ENCODE measurements around the gene CCP110.
A peak's percentile ranks its signal among the peaks of the same experiment; 100 is the strongest.

The CCP110 gene

DNA sequence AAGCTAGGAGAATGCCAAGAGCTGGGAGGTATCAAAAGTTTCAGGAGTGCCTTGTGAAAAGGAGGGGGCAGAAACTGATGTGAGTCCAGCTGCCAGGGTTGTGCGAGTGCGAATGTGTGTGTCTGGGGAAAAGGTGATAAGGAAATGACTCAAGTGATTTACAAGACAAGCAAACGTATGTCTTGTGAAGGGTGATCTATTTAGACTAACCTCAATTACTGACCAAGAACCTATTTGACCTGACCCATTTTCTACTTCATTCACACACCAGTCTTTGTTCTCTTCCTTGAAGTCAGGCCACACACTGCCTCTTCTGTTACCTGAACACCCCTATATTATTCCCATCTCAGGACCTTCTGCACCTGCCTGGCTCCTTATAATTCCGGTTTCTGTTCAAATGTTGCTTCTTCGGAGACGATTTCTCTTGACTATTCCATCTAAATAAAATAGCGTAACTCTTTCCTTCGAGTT lies 2.8 kb upstream of the CCP110 start:
- peak; percentile 20 to 28 for DNase-seq (ENCODE audit: low spot score in 2 of 2)
- peaks cover 39% of the 10 kb centered on the region for H3K4me1 ChIP-seq
- H3K9me3 ChIP-seq = no peaks in the 10 kb centered on the region
- peak overlapping the region; percentile 84 for H3K4me3 ChIP-seq
- peaks cover 25% of the 10 kb centered on the region for H3K36me3 ChIP-seq (replicated peaks)
- in situ Hi-C loops (cut with MboI; ENCODE audit: low sequenced_read_pairs) = loop anchor here (10.0 to 25.0 kb wide), 2 partner anchors 436 to 709 kb away; partner anchors contain the start of gene ARL6IP1
- H3K27me3 ChIP-seq (ENCODE audit: low read depth) = no peaks in the 10 kb centered on the region

DNA sequence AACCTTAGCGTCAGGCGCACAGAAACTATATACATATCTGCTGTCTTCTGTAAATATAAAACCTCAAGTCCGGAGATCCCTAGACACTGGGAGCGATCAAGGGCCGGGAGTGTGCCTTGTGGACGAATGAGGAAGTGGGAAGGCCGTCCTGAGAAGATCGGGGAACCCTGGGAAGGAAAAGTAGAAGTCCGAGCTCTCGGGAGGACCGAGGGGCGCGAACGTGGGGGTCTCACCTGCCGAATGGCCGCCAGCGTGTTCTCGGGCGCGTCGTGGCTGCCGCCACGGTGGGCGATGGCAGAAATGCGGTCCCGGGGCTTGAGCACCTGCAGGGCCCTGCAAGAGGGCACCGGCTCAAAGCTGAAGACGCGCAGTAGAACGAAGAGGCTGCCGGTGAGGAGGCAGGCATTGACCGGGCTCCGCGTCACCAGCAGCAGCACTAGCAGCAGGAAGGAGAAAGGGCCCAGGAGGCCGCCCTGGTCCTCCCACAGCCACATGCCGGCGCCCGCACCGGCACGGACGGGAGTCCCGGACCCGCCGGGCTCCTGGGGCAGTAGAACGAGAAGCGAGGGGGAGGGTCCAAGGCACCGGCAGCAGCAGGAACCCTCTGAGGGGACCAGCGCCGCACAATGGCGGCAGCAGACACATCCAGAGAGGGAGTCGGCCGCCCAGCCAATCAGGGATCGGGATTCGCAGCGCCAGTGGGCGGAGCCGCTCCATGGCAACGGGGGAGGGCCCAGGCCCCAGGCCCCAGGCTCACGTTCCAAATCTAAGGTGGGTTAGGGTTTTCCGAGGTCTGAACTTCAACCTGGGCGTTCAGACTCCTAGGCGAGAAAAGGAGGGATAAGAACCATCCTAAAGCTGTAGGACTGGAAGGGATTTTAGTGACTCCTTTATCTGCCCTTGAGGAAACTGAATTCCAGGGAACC lies 2.0 kb upstream of the CCP110 start, which contains the start of gene GDE1:
Gene GDE1 (minus strand): TSS at position 628 of the 926 bp plus-strand sequence. CDS start 134 bp downstream, at position 494.
- DNase-seq (ENCODE audit: low spot score in 2 of 2) = peak; percentile 92 to 97
- H3K36me3 ChIP-seq (replicated peaks) = peaks cover 17% of the 10 kb centered on the region
- peak within 1 kb of the TSS; percentile 84 for H3K4me3 ChIP-seq
- peaks cover 48% of the 10 kb centered on the region for H3K4me1 ChIP-seq
- no peaks in the 10 kb centered on the region for H3K27me3 ChIP-seq (ENCODE audit: low read depth)
- no peaks in the 10 kb centered on the region for H3K9me3 ChIP-seq
- in situ Hi-C loops (cut with MboI; ENCODE audit: low sequenced_read_pairs) = loop anchor here (10.0 to 25.0 kb wide), 2 partner anchors 437 to 709 kb away; partner anchors contain the start of gene ARL6IP1

GRCh38 chr16:19522397-19522732 lies 1.4 kb upstream of the CCP110 start:
- Histone ChIP-seq H3K27me3 (ENCODE audit: low read depth) (no peaks in the 10 kb centered on the region), H3K36me3 (replicated peaks) (peaks cover 10% of the 10 kb centered on the region), H3K4me1 (peaks cover 51% of the 10 kb centered on the region), H3K9me3 (no peaks in the 10 kb centered on the region), H3K4me3 (peak overlapping the region; percentile 84)
- DNase-seq (ENCODE audit: low spot score in 2 of 2) = no peak
- in situ Hi-C loops (cut with MboI; ENCODE audit: low sequenced_read_pairs) = loop anchor here (10.0 to 25.0 kb wide), 2 partner anchors 438 to 710 kb away; partner anchors contain the start of gene ARL6IP1

- Histone ChIP-seq H3K36me3 (replicated peaks) (peaks cover 12% of the 10 kb centered on the region), H3K27me3 (ENCODE audit: low read depth) (no peaks in the 10 kb centered on the region), H3K4me3 (no peak overlapping the region), H3K4me1 (peaks cover 55% of the 10 kb centered on the region), H3K9me3 (no peaks in the 10 kb centered on the region)
- DNase-seq (ENCODE audit: low spot score in 2 of 2) = no peak
- in situ Hi-C loops (cut with MboI; ENCODE audit: low sequenced_read_pairs) = loop anchor here (10.0 to 25.0 kb wide), 2 partner anchors 438 to 710 kb away; partner anchors contain the start of gene ARL6IP1
Measured at GRCh38 chr16:19522760-19523159, 982 bp upstream of the CCP110 start.

GRCh38 chr16:19523184-19523558 lies 571 bp upstream of the CCP110 start:
- H3K4me1 ChIP-seq = peaks cover 57% of the 10 kb centered on the region
- H3K36me3 ChIP-seq (replicated peaks) = peaks cover 16% of the 10 kb centered on the region
- H3K9me3 ChIP-seq = no peaks in the 10 kb centered on the region
- H3K27me3 ChIP-seq (ENCODE audit: low read depth) = no peaks in the 10 kb centered on the region
- no peak for DNase-seq (ENCODE audit: low spot score in 2 of 2)
- in situ Hi-C loops (cut with MboI; ENCODE audit: low sequenced_read_pairs) = loop anchor here (10.0 to 25.0 kb wide), 2 partner anchors 438 to 711 kb away; partner anchors contain the start of gene ARL6IP1
- H3K4me3 ChIP-seq = peak overlapping the region; percentile 94

GRCh38 chr16:19524356-19524615 lies 544 bp downstream of the CCP110 start:
- no peaks in the 10 kb centered on the region for H3K9me3 ChIP-seq
- in situ Hi-C loops (cut with MboI; ENCODE audit: low sequenced_read_pairs) = loop anchor here (10.0 to 25.0 kb wide), 2 partner anchors 439 to 712 kb away; partner anchors contain the start of gene ARL6IP1
- H3K36me3 ChIP-seq (replicated peaks) = peaks cover 26% of the 10 kb centered on the region
- no peaks in the 10 kb centered on the region for H3K27me3 ChIP-seq (ENCODE audit: low read depth)
- peaks cover 47% of the 10 kb centered on the region for H3K4me1 ChIP-seq
- peak overlapping the region; percentile 94 for H3K4me3 ChIP-seq
- no peak for DNase-seq (ENCODE audit: low spot score in 2 of 2)

- peak; percentile 19 to 24 for DNase-seq (ENCODE audit: low spot score in 2 of 2)
- H3K4me3 ChIP-seq = peak overlapping the region; percentile 94
- in situ Hi-C loops (cut with MboI; ENCODE audit: low sequenced_read_pairs) = loop anchor here (10.0 to 25.0 kb wide), 2 partner anchors 440 to 712 kb away; partner anchors contain the start of gene ARL6IP1
- no peaks in the 10 kb centered on the region for H3K9me3 ChIP-seq
- no peaks in the 10 kb centered on the region for H3K27me3 ChIP-seq (ENCODE audit: low read depth)
- H3K4me1 ChIP-seq = peaks cover 45% of the 10 kb centered on the region
- peaks cover 23% of the 10 kb centered on the region for H3K36me3 ChIP-seq (replicated peaks)
Measured at GRCh38 chr16:19524616-19525384, 1.1 kb downstream of the CCP110 start.

GRCh38 chr16:19525385-19525723 lies 1.6 kb downstream of the CCP110 start:
- no peaks in the 10 kb centered on the region for H3K27me3 ChIP-seq (ENCODE audit: low read depth)
- peaks cover 40% of the 10 kb centered on the region for H3K4me1 ChIP-seq
- no peaks in the 10 kb centered on the region for H3K9me3 ChIP-seq
- H3K36me3 ChIP-seq (replicated peaks) = peaks cover 21% of the 10 kb centered on the region
- peak overlapping the region; percentile 94 for H3K4me3 ChIP-seq
- DNase-seq (ENCODE audit: low spot score in 2 of 2) = no peak
- in situ Hi-C loops (cut with MboI; ENCODE audit: low sequenced_read_pairs) = loop anchor here (10.0 kb wide), 1 partner anchor 441 kb away; no protein-coding TSS in a partner anchor

DNA sequence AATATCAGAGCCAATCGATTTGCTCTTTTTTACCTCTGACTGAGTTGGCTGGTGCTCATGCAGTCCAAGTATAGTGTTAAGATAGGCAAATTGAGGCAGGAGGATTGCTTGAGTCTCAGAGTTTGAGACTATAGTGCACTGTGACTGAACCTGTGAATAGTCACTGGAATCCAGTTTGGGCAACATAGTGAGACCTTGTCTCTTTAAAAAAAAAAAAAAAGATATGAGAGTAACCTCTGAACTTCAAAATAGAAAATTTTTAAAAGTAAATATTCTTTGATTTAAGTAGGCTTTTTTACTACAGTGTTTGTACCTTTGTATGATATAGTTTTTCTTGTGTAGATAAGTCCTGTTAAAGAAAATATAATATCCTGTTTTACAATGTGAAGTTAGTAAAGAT lies 3.4 kb downstream of the CCP110 start:
- no peak for DNase-seq (ENCODE audit: low spot score in 2 of 2)
- Histone ChIP-seq H3K27me3 (ENCODE audit: low read depth) (no peaks in the 10 kb centered on the region), H3K4me3 (no peak overlapping the region), H3K36me3 (replicated peaks) (peaks cover 26% of the 10 kb centered on the region), H3K4me1 (peaks cover 34% of the 10 kb centered on the region), H3K9me3 (no peaks in the 10 kb centered on the region)
- in situ Hi-C loops (cut with MboI; ENCODE audit: low sequenced_read_pairs) = loop anchor here (10.0 kb wide), 1 partner anchor 442 kb away; no protein-coding TSS in a partner anchor

DNA sequence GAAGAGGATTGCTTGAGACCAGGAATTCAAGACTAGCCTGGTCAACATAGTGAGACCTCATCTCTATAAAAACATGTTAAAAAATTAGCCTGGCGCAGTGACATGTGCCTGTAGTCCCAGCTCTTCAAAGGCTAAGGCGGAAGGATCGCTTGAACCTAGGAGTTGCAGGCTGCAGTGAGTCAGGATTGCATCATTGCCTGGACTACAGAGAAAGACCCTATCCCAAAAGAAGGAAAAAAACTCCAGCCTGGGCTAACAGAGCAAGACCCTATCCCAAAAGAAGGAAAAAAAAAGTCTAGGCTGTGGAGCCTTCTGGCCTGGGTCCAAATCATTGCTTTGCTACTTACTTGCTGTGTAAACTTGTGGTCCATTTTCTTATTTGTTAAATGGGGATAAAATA lies 4.9 kb downstream of the CCP110 start:
- in situ Hi-C loops (cut with MboI; ENCODE audit: low sequenced_read_pairs) = loop anchor here (10.0 kb wide), 1 partner anchor 444 kb away; no protein-coding TSS in a partner anchor
- H3K36me3 ChIP-seq (replicated peaks) = peaks cover 34% of the 10 kb centered on the region
- H3K27me3 ChIP-seq (ENCODE audit: low read depth) = no peaks in the 10 kb centered on the region
- H3K4me3 ChIP-seq = no peak overlapping the region
- no peaks in the 10 kb centered on the region for H3K9me3 ChIP-seq
- no peak for DNase-seq (ENCODE audit: low spot score in 2 of 2)
- peaks cover 27% of the 10 kb centered on the region for H3K4me1 ChIP-seq

GRCh38 chr16:19532601-19533000 lies 8.9 kb downstream of the CCP110 start:
- Histone ChIP-seq H3K27me3 (ENCODE audit: low read depth) (no peaks in the 10 kb centered on the region), H3K4me3 (no peak overlapping the region), H3K9me3 (no peaks in the 10 kb centered on the region), H3K4me1 (peaks cover 4% of the 10 kb centered on the region), H3K36me3 (replicated peaks) (peaks cover 55% of the 10 kb centered on the region)
- DNase-seq (ENCODE audit: low spot score in 2 of 2) = no peak
- in situ Hi-C loops (cut with MboI; ENCODE audit: low sequenced_read_pairs) = no loop called here

DNA sequence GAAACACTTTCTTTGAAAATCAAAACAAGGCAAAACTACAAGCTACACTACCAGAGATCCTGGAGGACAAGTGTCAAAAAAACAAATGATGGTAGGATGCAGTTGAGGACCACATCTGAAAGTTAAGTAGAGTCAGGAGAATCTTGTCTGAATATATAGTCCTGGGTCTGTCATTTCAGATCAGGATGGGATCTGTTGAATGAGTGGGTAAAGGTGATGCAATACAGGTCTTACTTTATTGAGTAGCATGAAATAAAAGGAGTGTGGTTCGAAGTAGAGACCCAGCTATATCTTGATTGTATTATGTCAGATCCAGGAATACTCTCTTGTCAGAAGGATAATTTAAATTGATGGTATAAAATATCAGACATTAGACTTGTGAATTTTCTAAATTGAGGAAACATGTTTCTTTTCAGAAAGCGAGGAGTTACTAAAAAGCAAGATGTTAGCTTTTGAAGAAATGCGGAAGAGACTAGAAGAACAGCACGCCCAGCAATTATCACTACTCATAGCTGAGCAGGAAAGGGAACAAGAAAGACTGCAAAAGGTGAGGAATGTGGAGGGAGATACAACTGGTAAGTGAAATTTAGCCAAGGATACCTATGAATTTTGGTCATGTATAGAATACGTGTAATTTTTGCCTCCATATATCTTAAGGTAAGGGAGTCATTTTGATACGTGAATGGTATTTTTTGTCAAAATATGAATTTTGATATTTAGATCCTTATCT lies 16.7 kb downstream of the CCP110 start:
- H3K36me3 ChIP-seq (replicated peaks) = peaks cover 64% of the 10 kb centered on the region
- no peaks in the 10 kb centered on the region for H3K27me3 ChIP-seq (ENCODE audit: low read depth)
- no peak overlapping the region for H3K4me3 ChIP-seq
- DNase-seq (ENCODE audit: low spot score in 2 of 2) = no peak
- H3K9me3 ChIP-seq = no peaks in the 10 kb centered on the region
- H3K4me1 ChIP-seq = no peaks in the 10 kb centered on the region
- in situ Hi-C loops (cut with MboI; ENCODE audit: low sequenced_read_pairs) = no loop called here
